RCC 7860 (cell line): ENCODE data around the gene RIOX2.

ENCODE experiments used
- DNase-seq: peaks from one replicate; pipeline ENCODE4 v3.0.0-alpha.2; 2015; ENCODE audit warnings: low spot score
- FAIRE-seq: peaks from 2 replicates; lab custom pipeline; 2012; peaks lifted over from hg19 to GRCh38; lab: Jason Lieb, UNC

RIOX2 gene

DNA sequence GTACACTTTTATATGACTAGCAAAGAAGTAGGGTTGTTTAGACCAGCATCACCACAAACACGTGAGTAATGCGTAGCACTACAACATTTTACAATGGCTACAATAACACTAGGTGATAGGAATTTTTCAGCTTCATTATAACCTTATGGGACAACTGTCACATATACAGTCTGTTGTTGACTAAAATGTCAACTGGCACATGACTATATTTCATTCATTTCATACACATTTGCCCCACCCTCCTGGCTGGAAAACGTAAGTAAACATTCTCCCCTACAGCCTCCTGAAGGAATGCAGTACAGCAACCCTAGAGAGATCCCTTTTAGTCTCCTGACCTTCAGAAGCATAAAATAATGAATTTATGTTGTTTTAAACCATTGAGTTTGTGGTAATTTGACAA lies 16.2 kb downstream of the RIOX2 start:
- no peak for DNase-seq

DNA sequence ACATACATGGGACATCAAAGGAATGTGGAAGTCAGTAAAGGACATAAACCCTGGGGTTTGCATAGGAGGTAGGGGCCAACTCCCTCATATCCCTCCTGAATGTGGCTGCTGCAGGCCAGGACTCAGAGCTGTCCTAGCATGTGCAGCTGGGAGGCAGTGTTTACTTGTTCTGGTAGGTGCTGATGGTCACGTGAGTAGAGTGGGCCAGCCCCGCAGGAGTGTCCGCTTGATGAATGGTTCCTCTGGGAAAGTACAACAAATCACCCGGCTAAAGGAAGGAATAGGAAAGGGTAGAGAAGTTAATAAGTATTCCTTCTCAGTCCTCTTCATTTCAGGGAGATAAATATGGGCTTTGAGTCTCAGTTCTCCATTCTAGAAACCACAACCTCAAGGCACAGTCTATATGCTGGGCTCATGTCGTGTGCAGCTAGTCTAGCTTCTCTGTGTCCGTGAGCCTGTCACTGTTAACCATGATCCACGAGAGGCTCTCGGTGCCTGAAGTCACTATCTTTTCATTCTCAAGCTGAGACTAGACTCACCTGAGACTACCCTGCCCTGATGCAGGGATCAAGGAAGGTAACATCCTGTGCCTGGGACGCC lies 17.9 kb downstream of the RIOX2 start:
- FAIRE-seq (no peak), DNase-seq (no peak)

More for the DNA sequence above, 16.2 kb downstream of the RIOX2 start:
- FAIRE-seq, result no peak

DNA sequence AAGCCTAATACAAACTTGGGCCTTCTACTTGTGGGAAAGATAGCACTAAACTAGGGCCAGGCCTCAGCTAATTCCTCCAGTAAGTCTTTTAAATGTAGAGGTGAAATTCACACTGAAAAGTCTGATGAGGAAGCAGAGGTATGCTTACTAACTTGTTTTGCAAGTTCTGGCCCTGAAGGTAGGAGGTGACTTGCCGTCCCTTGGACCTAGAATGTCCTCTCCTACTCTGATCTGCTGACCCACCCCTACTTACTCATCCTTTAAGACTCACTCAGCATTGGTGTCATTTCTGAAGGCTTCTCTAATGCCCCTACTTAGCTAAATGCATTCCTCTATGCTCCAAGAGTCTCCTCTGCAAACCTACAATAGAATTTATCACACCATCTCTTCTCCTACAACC lies 19.4 kb downstream of the RIOX2 start:
- FAIRE-seq, result no peak
- no peak for DNase-seq

DNA sequence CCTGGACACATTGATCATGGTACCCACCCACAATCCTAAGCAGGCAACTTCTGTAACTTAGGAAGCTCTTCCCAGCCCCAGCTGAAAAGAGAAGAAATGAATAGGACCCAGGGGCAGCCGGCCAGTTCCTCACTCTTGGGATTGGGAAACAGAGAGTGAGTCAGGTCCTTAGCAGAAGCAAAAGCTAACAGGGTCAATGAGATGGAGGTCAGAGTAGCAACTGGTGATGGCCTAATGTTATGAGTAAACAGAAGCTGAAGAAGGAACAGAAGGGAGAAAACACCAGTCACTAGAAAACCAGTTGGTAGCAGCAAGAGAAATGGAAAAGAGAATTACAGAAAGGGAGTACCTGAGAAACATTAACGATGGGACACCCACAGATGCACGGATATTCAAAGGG lies 20.0 kb downstream of the RIOX2 start:
- FAIRE-seq, result no peak
- DNase-seq, result no peak

DNA sequence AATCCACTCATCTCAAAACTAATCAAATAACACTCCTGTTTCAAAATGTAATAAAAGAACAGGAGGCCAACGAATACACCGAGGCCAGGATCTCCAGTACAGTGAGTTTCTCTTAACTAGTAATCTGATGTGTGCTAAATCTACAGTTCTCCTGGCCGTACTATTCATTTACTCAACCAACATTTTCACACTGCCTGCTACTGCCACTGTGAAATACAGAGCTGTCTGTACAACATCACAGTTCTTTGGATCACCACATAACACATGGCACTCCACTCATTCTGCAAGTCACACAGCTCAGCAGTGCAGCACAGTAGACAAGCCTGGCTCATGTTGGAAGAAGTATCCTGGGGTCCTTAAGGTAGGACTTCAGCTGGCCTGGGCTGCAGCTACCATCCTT lies 21.9 kb downstream of the RIOX2 start:
- FAIRE-seq (no peak), DNase-seq (no peak)

DNA sequence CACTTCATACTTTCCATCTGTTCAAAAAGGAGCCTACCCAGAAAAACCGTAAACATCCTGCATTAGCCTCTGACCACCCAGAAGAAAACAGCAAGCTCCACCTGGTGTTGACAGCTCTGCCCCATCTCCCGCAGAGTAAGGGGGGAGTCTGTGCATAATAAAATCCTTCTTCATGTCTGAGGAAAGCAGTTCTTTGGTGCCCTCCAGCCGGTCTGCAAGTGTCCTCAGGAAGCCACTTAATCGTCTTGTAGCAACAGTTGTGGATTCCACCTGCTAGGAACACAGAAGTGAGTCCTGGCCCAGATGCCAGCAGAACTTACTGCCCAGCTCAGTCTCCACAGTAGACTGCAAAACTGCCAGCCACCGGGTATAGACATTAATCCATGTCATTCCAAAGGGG lies 22.5 kb downstream of the RIOX2 start:
- FAIRE-seq, result no peak
- no peak for DNase-seq

DNA sequence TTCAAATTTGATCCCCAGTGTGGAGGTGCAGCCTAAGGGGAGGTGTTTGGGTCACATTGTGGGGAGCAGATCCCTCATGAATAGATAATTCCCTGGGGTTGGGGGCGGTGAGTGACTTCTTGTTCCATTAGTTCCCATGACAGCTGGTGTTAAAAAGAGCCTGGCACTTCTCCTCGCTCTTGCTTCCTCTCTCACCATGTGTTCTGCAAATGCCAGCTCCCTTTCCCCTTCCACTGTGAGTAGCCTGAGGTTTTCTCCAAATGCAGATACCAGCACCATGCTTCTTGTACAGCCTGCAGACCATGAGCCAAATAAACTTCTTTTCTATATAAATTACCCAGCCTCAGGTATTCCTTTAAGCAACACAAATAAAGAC lies 23.1 kb downstream of the RIOX2 start:
- no peak for FAIRE-seq
- DNase-seq, result no peak

DNA sequence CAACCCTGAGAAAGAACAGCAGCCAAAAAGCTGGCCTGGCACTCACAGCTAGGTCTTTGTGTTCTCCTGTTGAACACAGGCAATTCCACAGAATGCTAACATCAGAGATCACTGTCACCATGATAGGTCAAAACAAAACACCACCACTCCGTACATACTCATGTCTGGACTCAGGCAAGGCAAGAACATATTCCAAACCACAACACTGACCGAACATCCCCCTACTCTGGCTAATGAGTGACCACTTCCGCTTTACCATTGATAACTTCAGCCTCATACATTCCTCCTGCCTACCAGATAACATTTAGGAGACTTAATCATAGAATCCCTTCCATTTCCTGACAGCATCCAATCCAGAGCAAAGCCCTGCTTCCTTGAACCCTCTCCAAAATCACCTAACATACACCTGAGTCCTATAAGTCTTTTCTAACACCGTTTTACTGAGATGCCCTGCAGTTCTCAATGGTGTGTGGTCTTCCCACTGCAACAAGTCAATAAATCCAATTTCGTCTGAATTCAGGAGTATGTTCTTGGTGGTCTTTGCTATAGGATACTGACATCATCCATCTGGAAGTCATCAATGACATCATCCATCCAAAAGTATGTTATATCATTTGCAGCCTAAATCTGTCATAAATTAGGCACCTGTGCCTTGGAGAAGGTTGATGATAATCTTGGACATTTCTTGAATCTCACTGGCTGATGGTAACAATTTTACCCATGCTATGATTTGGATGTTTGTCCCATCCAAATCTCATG lies 23.7 kb downstream of the RIOX2 start:
- FAIRE-seq, result no peak
- no peak for DNase-seq

DNA sequence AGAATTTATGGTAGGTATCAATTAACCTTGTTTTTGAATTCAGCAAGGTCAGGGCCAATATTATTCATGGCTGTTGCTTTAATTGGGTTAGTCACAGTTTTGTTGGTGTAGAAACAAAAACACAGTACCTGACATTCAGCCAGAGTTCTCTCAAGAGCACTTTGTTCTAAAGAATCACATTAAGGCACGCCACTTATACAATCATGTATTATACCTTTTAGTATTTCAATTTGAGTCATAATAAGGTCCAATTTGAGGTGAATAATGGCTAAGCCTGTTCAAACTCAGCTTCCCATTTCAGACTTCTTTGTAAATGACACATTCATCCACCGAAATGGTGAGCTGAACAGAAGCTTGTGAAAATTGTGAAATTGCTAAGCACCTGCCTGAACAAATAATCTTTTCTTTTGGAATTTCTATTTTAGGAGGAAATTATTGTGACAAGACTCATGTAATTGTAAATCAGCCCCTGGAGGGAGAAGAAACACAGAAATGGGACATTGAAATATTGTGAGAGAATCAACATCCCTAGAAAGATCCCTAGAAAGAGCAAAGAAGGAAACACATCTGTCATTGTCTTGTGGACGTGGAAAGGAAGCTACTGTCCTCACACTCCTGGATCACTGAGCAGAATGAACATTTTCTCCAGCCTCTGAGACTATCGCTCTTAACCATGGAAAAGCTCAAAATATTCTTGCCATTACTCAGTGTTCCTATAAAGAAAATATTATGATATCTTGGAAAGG lies 29.3 kb downstream of the RIOX2 start:
- FAIRE-seq (no peak), DNase-seq (no peak)

DNA sequence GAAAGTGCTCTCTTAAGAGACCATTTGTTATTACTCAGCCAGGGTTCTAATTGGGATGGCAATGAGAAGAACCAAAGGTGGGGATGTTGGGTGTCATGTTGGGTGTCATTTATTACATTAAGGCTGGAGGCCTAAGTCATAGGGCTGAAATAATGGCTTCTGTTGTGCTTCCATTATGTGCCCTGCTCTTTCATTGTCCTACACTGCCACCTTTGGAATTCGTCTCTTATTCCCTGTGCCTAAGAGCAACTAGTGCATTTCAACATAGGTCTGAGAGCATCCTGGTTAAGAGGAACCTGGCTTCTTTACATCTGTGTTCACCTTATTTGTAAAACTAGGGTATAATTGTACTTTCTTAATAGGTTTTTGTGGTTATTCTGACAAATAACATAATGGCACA lies 32.2 kb downstream of the RIOX2 start:
- FAIRE-seq, result no peak

DNA sequence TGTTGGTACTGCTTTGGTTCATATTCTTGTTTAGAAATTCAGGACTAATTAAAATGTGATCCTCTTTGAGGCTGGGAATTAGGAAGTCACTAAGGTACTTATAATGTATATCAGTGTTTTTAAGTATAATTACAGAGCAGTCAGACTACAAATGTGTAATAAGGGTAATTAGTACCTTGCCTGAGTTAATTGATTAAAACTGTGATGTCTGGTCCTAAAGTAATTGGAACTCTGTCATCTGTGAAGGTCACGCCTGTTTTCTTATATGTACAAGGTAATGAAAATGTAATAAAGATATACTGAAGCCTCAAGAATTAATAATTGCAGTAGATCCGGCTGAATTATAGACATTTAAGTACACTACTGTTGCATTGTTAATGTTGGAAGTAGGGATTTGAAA lies 32.8 kb downstream of the RIOX2 start:
- no peak for DNase-seq
- FAIRE-seq, result no peak

More for the DNA sequence above, 32.2 kb downstream of the RIOX2 start:
- DNase-seq, result no peak

DNA sequence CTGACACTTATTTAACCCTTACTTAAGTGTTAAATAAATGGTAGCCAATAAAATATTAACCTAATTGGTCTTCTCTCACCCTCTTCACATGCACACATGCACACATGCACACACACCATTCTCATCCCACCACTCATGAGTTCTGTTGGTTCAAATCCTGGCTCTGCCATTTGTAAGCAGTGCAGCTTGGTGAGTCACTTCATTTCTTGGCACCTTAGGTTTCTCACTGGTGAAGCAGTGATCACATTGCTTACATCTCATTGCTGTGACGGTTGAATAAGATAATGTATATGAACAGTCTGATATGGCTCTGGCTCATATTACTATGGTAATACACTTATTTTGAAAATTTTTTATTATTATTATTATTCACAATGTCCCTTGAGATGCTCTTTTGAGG lies 33.8 kb downstream of the RIOX2 start:
- no peak for FAIRE-seq
- DNase-seq, result no peak

DNA sequence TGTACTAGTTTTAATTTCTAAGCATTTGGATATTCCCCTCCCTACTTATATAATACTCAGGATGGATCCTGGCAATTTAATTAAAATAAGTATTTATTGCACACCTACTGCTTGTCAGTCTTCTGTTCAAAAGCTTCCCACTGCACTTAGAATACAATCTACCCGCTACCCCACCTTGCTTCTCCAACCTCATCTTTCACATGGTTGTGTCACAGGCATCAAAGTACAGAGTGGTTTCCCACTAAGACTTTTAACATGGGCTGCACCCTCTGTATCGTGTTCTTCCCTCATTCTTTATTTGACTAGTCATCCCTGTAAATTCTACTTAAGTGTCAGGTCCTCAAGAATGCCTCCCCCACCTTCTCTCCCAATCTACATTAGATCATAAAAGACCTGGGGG lies 35.0 kb downstream of the RIOX2 start:
- no peak for FAIRE-seq
- DNase-seq, result no peak

DNA sequence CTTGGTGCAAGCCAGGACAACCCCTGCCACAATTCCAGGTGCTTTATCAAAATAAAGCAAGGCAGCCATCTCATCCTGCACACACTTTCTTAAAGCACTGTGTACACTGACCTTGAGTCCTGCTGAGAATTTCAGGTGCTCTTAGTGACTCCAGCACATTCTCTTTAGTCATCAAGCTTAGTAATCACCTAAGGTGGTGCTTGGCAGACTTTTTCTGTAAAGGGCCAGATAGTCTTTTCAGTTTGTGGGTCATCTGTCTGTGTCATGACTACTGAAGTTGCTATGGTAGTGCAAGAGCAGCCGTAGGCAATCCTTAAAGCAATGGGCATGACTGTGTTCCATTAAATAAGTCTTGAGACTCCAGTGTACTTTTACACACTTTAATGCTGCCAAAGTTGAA lies 36.4 kb downstream of the RIOX2 start:
- DNase-seq (no peak), FAIRE-seq (no peak)

DNA sequence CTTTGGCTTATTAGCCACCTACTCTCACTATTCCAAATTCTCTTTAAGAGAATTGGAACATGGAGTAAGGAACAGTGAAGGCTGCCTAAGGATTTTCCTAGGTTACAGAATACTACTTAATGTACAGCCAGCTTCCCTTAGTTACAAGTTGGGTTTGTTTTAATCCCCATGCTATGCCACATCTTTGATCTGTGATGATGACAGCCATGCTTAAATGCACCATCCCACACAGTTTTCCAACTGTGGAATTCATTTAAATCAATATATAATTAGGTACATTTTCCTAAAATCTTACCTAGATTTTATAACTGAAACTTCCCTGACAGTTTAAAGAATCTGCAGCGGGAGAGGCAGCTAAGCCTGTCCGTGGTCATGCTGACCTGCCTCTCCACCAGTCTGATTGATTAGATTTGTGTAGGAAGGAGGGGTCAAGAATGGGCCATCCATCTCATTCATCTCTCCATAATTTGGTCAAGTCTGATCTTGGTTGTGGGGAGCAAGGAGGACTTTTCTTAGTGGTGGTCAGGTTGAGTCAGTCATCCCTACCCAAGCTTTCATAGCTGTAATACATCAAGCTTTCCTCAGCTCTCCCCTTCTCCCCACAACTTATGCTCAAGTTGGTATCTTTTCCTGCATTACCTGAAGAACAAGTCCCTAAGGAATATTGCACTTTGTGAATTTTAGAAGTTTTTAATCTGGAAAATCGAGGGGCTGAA lies 37.1 kb downstream of the RIOX2 start:
- no peak for DNase-seq
- no peak for FAIRE-seq

DNA sequence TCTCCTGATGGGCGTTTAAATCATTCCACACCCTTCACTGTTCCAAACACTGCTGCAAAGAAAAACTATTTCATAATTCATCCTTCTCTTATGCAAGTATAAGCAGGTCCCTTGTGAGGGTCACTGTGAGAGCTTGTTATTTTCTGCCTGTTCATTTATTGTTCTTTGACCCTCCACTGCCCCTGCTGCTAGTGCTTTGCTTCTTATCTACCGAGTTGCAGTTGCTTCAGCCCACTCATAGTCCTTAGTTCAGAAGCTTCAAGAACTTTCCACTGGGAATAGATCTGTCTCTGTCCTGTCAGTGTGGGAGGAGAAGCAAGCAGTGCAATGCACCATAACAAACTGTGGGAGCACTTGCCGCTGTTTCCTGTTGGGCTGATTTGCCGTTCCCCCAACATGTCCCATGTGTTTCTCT lies 39.8 kb downstream of the RIOX2 start:
- FAIRE-seq, result no peak
- no peak for DNase-seq

DNA sequence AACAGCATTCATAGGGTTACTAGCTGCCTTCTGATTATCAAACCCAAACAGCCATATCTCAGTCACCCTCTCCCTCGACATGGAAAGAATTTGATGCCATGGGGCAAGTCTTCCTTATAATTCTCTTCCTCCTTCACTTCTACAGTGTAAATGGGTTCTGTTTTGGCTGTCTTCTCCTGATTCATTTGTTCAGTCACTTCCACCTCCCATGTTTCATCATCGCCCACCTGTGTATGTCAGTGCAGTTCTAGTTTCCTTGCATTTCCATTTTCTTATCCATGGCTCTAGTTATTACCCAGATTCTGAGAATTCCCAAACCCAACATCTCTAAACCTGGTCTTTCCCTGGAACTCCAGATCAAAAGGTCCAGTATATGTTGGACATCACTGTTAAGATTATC lies 41.0 kb downstream of the RIOX2 start:
- FAIRE-seq (no peak), DNase-seq (no peak)

DNA sequence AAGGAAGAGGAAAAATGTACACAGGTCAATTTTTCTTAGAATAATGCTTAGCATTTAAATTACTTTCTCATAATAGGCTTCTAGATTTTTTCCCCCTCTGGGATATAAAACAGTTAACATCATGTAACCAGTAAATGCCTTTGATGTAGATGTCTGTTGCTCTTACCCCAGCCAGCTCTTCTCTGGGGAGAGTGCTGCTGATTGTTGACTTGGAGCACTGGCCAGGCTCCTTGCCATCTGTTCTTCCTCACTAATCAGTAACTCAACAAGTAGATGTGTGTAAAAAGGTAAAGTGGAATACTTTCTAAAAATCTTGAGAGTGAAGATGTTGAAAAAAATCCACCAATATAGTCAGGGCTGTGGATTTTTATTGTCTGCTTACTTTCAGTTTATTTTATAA lies 42.2 kb downstream of the RIOX2 start:
- DNase-seq (no peak), FAIRE-seq (no peak)

DNA sequence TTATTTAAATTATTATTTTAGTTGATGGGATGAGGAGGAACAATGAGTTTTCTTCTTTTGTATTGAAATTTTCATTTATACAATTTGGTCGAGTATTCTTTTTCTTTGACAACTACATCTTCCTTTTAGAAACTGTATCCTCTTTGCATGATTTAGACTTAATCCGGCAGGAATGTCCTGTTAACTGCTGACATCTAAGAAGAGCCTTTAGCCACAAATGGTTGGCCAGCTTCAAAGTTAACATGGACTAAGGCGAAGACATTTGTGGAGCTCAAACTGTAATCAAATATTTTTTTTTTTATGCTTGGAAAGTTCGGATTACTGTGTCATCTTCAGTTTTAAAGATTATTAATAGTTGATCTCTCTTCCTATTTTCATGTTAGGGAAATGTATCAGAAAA lies 43.2 kb downstream of the RIOX2 start:
- no peak for FAIRE-seq
- DNase-seq, result no peak

DNA sequence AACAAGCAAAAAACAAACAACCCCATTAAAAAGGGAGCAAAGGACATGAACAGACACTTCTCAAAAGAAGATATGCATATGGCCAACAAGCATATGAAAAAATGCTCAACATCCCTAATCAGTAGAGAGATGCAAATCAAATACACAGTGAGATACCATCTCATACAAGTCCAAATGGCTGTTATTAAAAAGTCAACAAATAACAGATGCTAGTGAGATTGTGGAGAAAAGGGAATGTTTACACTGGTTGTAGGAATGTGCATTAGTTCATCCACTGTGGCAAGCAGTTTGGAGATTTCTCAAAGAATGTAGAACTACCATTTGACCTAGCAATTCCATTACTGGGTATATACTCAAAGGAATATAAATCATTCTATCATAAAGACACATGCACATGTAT lies 44.5 kb downstream of the RIOX2 start:
- FAIRE-seq (no peak), DNase-seq (no peak)

DNA sequence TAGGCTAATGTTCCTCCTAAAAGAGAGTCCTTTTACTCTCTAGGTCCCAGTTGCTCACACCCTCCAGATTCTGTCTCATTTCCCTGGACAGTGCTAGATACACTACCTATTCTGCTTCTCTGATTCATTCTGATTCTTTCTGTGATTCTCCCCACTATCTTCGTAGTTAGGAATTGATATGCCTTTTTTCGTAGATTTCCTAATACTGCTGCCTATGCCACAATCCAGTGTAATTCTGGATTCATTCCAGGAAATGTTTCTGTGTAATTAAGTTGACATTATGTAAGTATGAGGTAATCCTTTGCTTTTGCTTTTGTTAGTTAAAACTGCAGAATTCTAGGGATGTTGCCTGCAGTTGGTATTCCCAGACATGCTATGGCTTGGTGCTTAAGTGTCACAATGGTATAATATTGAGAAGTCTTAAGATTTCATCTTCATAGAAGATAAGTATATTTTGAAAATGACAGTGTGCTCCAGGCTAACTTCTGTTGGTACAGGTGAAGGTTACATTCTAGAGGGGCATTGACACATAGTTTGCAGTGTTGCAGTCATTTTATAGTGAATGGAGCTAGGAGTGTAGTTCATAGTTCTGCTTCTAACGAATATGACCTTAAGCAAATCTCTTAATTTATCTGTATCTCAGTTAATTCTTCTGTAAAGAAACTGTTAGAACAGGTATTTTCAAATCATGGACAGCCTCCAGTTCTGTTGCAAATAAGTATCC lies 54.3 kb downstream of the RIOX2 start:
- no peak for FAIRE-seq
- no peak for DNase-seq
